GM21526 (cell line): ENCODE results near the gene BANF2.

ENCODE experiments used
- ATAC-seq: cut with Tn5 transposase; IDR thresholded peaks from one replicate; pipeline ENCODE4 v1.9.1; 2021; ENCODE audit warnings: moderate library complexity; ENCODE audit not compliant: unreplicated experiment, low FRiP score

The BANF2 gene

DNA sequence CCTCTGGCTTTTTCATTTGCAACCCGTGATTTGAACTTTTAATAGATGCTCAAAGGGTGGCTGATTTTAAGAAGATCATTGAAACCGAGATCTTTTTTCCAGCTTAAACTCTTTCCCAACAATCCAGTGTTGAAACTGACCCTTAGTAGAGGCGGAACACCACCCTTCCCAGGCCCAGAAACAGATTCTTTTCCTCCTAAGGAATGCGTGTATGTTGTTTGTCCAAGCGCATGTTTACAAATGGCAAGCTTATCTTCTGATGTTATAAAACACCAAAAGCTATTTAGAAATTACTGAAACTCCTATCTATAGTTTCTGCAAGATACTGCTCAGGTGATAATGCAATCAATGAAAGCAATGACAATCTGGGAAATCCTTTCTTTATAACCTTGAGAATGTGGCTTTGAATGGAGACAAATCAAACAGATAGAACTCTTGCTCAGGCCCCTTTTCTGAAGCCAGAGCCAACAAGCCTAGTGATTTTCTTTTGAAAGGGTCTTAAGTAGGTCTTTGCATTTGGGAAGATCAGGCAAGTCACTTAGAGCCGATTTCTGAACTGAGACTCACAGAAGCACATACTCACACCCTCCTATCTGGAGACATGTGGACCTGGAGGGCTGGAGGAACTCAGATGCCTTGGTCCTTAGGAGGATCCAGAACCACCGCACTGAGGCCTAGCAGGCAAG is 9.1 kb downstream of the BANF2 start:
- ATAC-seq: no peak

DNA sequence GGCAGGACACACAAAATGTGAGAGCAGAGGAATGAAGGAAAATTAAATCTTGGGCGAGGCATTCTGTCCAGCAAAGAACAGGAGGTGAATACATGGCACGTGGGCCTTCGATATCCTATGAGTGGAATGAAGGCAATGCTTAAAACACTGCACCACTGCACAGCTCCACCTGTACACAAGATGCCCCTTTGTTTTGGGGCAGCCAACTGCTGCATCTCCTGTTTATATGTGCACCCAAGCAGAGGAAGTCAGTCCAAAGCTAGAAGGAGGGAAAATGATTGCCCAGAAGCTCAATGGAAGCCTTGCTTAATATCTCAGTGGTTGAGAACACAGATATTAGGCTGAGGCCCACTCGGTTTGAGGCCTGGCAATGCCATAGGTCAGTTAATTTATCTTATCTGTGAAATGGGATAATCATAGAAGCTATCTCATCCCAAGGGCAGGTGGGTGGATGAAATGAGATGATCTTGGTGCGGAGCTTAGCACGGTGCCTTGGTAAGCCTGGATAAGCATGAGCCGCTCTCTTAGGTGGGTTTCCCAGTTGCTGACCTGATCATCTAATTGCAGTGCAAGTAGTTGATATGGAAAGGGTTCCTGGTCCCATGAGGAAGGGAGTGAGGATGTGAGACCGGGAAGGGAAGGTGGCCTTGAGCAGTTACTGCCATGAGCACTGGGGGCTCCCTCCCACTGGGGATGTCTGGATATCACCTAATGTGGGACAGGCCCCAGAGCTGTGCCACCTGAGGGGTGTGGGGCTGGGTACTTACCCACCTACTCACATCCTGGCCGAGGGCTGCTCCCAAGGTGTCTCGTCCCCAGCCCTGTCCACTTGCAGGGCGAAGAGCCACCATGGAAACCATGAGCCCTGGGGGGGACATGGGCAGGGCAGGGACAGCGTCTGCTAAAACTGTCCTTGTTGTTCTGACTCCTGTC is 9.9 kb downstream of the BANF2 start:
- ATAC-seq: no peak

DNA sequence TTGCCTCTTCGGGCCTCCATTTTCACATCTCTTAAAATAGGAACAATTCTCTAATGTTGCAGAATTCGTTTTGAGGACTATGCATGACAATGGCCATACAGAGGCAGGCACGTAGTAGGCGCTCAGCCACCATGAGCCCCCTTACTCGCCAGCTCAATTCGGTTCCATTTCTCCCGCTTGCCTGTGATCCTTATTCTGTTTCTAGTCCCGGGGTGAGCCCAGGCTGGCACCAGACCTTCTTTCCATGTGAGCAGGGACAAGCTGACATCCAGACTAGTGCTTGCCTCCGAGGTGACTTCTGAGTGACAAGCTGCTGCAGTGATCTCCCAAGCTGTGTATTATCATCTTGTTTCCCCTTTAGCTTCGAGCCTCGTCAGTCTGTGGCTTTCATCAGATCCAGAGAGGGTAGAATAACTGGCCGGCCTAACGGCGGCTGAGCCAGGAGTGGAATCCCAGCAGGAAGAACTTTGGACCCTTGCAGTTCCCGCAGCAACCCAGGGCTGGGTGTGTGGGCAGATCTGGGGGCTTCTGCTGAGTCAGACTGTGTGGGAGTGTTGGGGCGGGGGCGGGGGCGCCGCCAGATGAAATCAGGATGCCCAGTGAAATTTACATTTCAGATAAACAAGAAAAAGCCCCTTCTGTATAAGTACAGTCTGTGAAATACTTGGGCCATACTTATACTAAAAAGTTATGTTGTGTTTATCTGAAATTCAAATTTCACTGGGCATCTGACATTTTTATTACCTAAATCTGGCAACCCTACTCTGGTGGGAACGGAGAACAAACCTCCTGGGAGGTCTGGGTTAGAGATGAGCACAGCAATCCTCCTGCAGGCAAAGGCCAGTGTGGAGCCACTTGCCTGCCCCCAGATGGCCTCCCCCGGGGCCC is 10.9 kb downstream of the BANF2 start:
- no peak for ATAC-seq

DNA sequence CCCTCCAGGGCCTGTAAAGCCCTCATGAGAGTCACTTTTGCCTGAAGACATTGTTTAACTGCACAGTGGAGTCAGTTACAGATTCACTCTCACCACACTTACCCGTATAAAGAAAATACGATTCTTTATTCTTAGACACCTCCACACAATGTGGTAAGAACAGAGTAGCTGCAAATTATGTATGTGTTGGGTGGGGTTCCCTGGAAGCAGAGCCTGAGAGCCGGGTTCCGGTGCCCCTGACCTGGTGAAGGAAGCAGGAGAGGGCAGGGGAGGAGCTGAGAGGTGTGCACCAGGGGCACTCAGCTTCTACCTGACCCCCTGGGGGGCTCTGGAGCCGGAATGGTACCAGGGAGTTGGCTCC is 11.5 kb downstream of the BANF2 start:
- ATAC-seq: no peak

DNA sequence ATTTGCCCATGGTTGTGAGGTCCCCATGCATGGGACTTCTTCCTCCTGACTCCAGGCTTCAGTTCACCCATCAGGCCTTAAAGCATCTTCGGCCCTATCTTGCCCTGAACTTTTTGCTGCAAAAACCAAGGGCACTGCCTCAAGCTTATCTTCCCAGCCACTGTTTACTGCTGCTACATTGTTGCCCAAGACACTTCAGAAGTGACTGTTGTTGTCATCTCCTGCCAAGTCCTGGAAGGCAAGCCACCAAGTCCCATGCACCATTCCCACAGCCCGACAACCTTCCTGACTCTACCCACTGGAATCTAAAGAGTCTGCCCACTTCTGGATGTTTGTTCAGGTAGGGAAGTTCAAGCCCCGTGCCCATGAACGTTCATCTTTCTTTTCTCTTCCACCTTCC is 12.4 kb downstream of the BANF2 start:
- ATAC-seq: no peak

DNA sequence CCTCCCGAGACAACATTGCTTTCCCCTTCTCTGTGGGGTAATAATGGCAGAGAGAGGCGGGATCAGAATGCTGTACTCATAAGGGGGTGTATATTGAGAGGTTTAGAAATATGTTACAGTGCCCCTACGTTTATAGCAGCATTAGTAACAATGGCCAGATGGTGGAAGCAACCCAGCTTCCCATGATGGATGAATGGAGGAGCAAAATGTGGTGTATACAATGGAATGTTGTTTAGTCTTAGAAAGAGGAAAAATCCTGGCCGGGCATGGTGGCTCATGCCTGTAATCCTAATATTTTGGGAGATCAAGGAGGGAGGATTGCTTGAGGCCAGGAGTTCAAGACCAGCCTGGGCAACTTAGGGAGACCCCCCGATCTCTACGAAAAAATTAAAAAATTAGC is 12.9 kb downstream of the BANF2 start:
- no peak for ATAC-seq

DNA sequence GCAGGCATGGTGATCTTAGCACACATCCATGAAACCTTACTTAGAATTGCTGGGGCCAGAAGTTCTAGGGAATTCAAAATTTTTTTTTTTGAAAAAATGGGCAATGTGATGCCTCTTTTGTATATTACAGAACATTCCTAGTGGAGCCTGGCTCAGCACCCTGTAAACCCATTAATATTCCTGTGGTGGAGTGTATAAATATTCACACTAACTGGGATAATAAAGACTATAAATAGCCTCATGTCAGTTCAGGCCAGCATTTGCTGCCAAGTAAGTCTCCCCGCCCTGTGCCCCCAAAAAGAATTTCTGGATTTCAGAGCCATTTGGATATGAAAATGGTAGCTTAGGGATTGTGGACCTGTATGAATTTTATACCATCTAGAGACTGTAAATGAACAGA is 14.8 kb downstream of the BANF2 start:
- no peak for ATAC-seq

DNA sequence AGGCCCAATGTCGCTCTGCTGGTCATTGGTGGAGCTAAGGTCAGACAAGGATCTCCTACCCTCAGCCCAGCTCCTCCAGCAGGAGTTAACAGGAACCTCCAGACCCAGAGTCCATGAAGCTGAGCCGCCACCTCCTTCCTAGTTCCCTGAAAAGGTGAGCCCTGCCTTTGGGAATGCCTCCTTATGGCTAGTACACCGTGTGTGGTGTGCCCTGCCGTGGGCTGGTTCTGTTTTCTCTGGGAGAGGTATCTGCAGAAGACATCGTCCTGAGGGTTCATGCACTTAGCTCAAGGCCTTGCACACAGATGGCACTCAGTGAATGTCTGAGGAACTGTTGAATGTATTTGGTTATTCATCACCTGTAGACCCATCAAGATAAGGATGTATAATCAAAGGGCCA is 15.3 kb downstream of the BANF2 start:
- ATAC-seq: no peak

DNA sequence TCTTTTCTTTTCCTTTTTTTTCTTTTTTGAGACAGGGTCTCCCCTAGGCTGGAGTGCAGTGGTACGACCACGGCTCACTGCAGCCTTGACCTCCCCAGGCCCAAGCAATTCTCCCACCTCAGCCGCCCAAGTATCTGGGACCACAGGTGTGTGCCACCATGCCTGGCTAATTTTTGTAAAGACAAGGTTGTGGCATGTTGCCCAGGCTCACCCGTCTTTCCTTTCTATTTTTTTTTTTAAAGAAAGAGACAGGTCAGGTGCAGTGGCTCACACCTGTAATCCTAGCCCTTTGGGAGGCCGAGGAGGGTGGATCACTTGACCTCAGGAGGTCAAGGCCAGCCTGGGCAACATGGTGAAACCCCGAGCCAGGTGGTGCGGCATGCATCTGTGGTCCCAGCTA is 16.6 kb downstream of the BANF2 start:
- no peak for ATAC-seq

DNA sequence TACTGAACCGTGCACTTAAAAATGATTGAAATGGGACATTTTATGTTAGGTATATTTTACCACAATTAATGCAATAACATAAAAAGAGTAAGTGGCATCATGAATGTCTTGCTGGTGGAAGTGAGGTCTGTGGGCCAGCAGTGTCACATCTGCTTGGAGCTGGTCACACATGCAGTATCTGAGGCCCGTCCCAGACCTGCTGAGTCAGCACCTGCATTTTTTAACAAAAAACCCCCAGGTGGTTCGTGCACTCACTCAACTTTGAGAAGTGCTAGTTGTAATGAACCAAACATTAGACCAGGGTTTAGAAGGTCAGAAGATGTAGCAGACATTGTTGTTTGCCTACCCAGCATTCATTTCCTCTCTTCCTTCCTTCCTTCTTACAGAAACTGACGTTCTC is 21.0 kb downstream of the BANF2 start:
- ATAC-seq: no peak

DNA sequence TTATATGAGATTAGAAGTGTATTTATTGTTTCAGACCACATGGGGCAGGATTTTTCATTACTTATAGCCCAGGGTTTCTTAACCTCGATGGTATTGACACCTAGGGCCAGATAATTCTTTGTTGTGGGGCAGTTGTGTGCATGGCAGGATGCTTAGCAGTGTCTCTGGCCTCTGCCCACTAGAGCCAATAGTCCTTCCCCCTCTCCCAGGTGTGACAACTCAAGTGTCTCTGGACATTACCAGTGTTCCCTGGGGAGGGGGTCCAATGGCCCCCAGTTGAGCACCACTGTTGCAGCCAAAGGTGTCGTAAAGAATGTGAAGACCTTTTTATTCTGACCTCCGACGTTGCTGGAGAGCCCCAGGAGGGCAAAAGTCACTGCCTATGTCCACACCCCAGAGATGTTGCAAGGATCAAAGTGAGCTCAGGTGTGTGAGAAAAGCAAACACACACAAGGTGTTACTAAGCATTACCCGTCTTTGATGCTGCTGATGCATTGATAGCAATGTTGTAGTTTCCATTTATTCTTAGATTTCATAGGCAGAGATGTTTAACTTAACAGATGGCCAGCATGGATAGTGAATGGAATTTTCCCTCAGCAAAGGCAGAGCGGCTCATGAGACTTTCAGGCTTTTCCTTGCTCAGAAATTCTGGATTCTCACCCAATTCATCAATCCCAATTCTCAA is 22.2 kb downstream of the BANF2 start:
- no peak for ATAC-seq

DNA sequence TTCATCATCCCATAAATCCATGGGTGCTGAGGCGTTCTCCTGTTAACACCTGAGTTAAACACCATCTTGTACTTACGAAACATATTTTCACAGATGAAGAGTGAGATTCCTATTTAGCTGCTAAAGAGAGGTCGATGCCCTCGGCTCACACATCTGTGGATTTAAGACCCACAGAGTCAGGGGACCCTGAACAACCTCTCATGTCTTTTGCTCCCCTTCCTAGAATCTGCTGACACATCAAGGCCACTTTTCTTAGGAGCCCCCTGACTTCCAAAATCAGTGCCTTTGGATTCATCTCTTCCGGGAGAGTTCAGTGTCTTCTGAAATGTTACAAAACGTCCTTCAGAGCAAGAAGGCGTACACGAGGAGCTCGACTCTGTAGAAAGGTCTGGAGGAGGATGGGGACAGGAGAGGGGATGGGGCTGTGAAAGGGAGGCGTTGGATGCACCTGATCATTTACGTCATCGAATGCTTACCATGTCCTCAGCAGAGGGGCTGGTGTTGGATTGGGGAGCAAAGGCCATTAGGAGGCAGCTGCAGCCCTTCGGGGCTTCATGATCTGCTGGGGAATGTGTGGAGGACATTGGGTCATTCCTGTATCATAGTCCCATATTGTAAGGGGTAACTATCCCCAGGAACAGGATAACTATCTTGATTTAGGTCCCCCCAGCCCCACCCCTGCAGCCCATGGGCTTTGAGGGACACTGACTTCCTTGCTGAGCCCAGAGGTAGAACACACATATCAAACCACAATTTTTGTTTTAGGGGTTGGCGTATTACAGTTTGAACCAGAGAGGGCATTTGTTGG is 22.9 kb downstream of the BANF2 start:
- no peak for ATAC-seq

DNA sequence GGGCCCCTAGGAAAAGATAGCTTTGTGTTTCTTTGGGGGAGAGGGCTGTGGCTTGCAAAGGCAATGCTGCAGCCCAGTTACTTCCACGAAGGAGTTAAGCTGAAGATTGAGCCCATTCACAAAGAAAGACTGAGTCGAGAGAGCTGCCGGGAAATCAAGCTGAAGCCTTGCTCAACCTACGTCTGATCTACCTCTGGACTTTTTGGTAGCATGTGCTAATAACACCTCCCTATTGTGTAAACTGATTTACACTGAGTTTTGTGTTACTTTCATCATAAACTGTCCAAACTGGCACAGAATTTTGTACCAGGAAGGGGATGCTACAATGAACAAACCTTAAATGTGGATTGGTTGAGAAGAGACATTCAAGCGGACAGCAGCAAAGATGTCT is 23.5 kb downstream of the BANF2 start:
- no peak for ATAC-seq

DNA sequence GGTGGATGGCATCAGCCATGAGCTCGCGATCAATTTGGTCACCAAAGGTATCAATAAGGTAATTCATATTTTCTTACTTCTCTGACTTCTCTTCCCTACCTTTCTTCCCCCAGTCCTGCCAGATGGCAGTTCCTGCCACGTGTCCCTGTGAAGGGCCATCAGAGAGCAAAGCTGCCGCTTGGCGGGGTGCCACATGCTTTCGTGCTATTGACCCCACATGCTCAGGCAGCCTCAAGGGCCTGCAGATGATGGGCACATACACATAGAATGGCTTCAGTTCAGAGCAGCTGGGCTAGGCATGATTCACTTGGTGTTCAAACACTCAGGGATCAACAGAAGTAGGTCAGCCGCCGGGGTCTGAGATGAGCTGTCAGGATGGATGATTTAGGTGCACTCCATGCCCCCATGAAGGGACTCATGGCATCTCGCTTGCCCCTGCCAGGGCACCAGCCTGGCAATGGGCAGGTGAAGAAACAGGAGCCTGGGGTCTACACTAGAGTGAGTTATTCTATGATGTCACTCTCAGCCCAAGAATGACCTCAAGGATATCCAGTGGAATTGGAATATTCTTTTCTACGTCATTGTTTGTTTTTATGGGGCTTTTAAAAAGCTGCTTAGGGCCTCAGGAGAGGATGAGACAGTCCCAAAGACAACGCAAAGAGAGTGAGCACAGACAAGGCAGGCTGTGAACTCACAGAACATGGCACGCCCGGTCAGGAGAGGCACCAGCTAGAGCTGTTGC is 25.5 kb downstream of the BANF2 start:
- ATAC-seq: no peak

DNA sequence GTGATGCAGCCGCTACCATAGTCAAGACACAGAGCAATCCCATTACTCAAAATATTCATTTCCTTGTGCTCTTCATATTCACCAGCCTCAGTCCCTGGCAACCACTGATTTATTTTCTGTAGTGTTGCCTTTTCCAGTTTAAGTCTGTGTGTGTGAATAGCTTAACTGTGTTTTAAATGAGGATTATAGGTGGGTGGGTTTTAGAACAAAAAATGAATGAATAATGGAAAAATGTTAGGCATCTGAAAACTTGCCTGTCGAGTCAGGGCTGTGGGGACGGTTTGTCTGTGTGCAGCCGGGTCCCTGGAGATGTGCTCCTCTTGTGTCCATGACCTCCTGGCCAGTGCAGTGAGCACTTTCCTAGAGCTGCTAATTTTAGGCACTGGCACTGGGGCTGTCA is 27.1 kb downstream of the BANF2 start:
- ATAC-seq: no peak

DNA sequence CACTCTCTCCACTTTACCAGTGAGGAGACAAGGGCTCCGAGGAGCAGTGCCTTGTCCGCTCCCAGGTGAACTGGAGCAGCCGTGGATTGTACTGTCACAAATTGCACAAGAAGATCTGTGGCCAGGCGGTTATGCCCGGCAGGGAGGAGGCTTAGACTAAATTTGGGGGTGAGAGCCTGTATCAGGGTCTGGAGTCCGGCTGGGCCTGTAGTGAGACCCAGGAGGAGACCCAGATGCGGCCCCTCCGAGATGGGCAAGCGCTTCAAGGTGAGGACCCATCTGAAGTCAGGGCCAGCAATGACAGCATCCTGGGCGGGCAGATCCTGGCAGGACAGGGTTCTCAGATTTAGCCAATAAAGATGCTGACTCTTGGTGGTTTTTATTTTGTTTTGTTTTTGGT is 27.6 kb downstream of the BANF2 start:
- ATAC-seq: no peak

DNA sequence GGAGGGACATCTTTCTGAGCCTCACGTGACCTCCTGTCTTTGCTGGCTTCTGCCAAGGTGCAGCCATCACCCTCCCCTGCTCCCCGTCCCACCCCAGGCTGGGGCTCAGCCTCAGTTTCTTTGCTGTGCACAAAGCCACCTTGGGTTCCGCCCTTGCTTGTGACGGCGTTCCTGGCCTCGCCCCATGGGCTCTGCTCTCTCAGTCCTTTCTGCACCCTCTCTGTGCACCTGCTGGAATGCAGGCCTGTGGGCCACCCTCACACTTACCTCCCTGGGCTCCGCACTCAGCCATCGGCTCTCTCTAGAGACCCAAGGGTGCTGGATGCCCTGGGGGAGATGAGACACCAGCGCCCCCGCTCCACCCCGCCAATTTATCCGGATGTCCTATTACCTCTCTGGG is 28.3 kb downstream of the BANF2 start:
- no peak for ATAC-seq

DNA sequence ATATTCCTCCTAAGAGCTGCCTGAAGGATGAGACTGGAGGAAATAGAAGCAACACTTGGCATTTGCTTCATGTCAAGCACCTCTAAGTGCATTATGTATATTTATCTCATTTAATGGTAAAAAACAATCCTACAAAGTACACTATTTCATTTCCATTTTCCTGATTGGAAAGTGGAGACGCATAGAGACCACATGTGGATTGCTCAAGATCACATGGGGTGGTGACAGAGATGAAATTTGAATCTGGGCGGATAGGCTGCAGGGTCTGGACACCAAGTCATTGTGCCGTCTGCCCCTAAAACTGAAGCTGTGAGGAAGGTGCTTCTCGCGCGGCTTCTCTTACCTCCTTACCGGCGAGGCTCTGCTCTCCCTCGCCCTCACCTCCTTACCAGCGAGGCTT is 30.3 kb downstream of the BANF2 start:
- ATAC-seq: no peak

DNA sequence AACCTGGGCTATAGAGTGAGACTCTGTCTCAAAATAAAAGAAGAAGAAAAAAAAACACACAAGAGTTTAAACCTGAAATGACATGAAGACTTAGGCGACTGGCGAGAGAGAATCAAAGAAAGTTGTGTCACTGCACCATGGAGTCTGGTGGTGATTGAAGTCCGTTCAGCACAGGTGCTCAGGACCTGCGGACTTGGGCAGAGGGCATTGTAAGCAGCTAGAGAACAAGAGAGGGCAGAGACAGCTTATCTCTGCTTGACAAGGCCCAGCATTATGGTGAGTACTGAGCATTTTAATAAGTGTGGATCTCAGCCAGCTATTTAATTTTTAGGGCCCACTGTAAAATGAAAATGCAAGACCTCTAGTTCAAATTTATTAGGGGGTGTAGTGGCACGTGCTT is 31.5 kb downstream of the BANF2 start:
- ATAC-seq: no peak
